Lower leg skin (tissue), 3 donors: ENCODE data around the gene CFAP299.

Experiments used
- CTCF ChIP-seq, 3 donors: fragments of 450-650 bp; IDR thresholded peaks; one replicate each; pipeline ENCODE4 v1.5.1; 2016; ENCODE audit warnings: antibody characterized with exemption in 3 of 3, mild to moderate bottlenecking in 3 of 3, moderate library complexity in 2 of 3
- POLR2A ChIP-seq, 2 donors: fragments of 450-650 bp; IDR thresholded peaks; one replicate each; pipeline ENCODE4 v1.6.1; 2016 to 2017; ENCODE audit warnings: antibody characterized with exemption in 2 of 2, mild to moderate bottlenecking in 1 of 2, moderate library complexity in 1 of 2

GRCh38 chr4:80788798-80789197 is 453.3 kb downstream of the CFAP299 start:
- TF ChIP-seq CTCF (IDR thresholded peaks at IDR 0.05) (no peak), POLR2A (IDR thresholded peaks at IDR 0.05) (no peak)
